ENCODE measurements around the gene ACP4.
"Not testable (repeated sequence)": the region's sequence is repeated elsewhere in the genome, so short reads cannot be mapped to it uniquely, and the experiment has no call there.

The ACP4 gene

GRCh38 chr19:50753879-50754278 is 36.3 kb upstream of the ACP4 start:
- TF ChIP-seq, protein P1, sequence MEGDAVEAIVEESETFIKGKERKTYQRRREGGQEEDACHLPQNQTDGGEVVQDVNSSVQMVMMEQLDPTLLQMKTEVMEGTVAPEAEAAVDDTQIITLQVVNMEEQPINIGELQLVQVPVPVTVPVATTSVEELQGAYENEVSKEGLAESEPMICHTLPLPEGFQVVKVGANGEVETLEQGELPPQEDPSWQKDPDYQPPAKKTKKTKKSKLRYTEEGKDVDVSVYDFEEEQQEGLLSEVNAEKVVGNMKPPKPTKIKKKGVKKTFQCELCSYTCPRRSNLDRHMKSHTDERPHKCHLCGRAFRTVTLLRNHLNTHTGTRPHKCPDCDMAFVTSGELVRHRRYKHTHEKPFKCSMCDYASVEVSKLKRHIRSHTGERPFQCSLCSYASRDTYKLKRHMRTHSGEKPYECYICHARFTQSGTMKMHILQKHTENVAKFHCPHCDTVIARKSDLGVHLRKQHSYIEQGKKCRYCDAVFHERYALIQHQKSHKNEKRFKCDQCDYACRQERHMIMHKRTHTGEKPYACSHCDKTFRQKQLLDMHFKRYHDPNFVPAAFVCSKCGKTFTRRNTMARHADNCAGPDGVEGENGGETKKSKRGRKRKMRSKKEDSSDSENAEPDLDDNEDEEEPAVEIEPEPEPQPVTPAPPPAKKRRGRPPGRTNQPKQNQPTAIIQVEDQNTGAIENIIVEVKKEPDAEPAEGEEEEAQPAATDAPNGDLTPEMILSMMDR (IDR thresholded peaks at IDR 0.05; ENCODE audit: low read depth, low read length) = no peak
- H3K4me3 ChIP-seq (ENCODE audit: low read depth, low read length) = no peak overlapping the region

DNA sequence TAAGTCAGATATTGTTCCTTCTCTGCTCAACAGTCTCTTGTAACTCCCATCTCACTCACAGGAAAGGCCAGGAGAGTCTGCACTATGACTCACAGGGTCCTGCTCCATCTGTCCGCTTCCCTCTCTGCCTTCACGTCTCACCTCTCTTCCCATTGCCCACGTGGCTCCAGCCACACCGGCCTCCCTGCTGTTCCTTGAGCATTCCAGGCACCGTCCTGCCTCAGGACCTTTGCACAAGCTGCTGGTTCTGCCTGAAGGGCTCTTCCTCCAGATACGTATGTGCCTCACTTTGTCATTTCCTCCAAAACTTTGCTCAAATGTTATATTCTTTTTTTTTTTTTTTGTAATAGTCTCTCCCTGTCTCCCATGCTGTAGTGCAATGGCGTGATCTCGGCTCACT is 34.0 kb upstream of the ACP4 start:
- H3K4me3 ChIP-seq (ENCODE audit: low read depth, low read length) = not testable (repeated sequence)

DNA sequence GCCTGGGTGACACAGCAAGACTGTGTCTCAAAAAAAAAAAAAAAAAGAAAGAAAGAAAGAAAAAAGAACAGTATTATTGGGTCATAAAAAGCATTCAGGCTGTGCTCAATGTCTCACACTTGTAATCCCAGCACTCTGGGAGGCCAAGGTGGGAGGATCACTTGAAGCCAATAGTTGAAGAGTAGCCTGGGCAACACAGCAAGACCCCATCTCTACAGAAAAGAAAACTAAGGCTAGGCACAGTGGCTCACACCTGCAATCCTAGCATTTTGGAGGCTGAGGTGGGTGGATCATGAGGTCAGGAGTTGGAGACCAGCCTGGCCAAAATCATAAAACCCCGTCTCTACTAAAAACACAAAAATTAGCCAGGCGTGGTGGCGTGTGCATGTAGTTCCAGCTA is 32.6 kb upstream of the ACP4 start:
- H3K4me3 ChIP-seq (ENCODE audit: low read depth, low read length) = not testable (repeated sequence)

GRCh38 chr19:50759076-50759475 is 31.1 kb upstream of the ACP4 start:
- H3K4me3 ChIP-seq (ENCODE audit: low read depth, low read length) = not testable (repeated sequence)

- no peak overlapping the region for H3K4me3 ChIP-seq (ENCODE audit: low read depth, low read length)
- TF ChIP-seq, protein P1 (IDR thresholded peaks at IDR 0.05; ENCODE audit: low read depth, low read length) = no peak
Measured at GRCh38 chr19:50759886-50760285, 30.3 kb upstream of the ACP4 start.

DNA sequence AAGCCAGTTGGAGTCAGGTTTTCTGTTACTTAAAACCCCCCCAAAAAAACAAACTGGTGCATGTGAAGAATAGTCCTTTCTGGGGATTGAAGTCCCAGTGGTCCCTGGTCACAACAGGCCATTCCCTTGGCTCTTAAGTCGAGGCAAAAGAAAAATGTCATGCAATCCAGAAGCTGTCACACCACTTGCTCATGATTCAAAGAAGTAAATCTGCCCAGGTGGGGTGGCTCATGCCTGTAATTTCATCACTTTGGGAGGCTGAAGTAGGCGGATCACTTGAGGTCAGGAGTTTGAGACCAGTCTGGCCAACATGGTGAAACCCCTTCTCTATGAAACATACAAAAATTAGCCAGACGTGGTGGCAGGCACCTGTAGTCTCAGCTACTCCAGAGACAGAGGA is 28.7 kb upstream of the ACP4 start:
- H3K4me3 ChIP-seq (ENCODE audit: low read depth, low read length) = not testable (repeated sequence)

- not testable (repeated sequence) for H3K4me3 ChIP-seq (ENCODE audit: low read depth, low read length)
Measured at GRCh38 chr19:50763521-50763920, 26.7 kb upstream of the ACP4 start.

DNA sequence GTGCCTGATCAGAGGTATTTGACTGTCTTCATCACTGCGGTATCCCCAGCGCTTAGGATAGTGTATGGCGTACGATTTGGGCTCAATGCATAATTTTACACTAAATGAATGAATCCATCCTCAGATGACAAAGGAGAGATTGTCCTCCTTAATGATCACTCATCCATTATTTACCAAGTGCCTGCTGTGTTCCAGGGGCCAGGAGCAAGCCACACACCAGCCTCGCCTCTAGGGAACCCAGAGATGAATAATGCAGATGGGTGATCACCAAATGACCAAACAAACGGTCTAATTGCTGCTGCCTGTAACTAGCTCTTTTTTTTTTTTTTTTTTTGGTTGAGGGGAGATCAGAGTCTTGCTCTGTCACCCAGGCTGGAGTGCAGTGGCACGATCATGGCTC is 25.8 kb upstream of the ACP4 start:
- no peak overlapping the region for H3K4me3 ChIP-seq (ENCODE audit: low read depth, low read length)
- TF ChIP-seq, protein P1 (IDR thresholded peaks at IDR 0.05; ENCODE audit: low read depth, low read length) = no peak

GRCh38 chr19:50766746-50767145 is 23.5 kb upstream of the ACP4 start:
- not testable (repeated sequence) for H3K4me3 ChIP-seq (ENCODE audit: low read depth, low read length)

DNA sequence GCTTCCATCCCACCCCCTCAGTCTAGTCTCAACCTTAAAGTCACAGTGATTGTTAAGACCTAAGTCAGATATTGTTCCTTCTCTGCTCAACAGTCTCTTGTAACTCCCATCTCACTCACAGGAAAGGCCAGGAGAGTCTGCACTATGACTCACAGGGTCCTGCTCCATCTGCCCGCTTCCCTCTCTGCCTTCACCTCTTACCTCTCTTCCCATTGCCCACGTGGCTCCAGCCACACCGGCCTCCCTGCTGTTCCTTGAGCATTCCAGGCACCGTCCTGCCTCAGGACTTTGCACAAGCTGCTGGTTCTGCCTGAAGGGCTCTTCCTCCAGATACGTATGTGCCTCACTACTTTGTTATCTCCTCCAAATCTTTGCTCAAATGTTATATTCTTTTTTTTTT is 23.0 kb upstream of the ACP4 start:
- H3K4me3 ChIP-seq (ENCODE audit: low read depth, low read length) = not testable (repeated sequence)

DNA sequence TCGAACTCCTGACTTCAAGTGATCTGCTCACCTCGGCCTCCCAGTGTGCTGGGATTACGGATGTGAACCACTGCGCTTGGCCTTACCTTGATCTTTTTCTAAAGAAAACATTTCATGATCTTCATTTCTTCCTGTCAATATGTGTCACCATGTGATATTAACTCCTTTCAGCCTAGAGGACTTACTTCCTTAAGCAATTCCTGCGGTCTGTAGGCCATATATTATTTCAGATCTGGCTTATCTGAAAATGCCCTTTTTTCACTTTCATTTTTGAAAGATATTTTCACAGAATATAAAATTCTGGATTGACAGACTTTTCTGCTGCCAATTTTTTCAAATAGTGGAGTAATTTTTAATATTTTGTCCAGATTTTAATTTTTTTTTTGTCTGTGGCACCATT is 21.9 kb upstream of the ACP4 start:
- TF ChIP-seq, protein P1 (IDR thresholded peaks at IDR 0.05; ENCODE audit: low read depth, low read length) = no peak

GRCh38 chr19:50770164-50770563 is 20.1 kb upstream of the ACP4 start, which contains the start of gene GPR32:
Gene GPR32 (plus strand): TSS chr19:50770464. CDS start chr19:50770601, 137 bp downstream.
- H3K4me3 ChIP-seq (ENCODE audit: low read depth, low read length) = not testable (repeated sequence)

More for the DNA sequence above, 21.9 kb upstream of the ACP4 start:
- no peak overlapping the region for H3K4me3 ChIP-seq (ENCODE audit: low read depth, low read length)

All from WI38 (cell line).